Activated naive CD8-positive, alpha-beta T cell (primary cell): Measurements from ENCODE around the gene DDX52.
"Not testable (repeated sequence)": the region's sequence is repeated elsewhere in the genome, so short reads cannot be mapped to it uniquely, and the experiment has no call there.

ENCODE experiments used
- H3K27ac Mint-ChIP-seq: one replicate; pipeline ENCODE4 v1.8.0; 2021; ENCODE audit warnings: mixed read lengths
- H3K27me3 Mint-ChIP-seq: one replicate; pipeline ENCODE4 v1.8.0; 2021; ENCODE audit warnings: mixed read lengths
- H3K36me3 Mint-ChIP-seq: one replicate; pipeline ENCODE4 v1.8.0; 2021; ENCODE audit warnings: mixed read lengths
- H3K4me1 Mint-ChIP-seq: one replicate; pipeline ENCODE4 v1.8.0; 2021; ENCODE audit warnings: low read depth, mixed read lengths
- H3K4me3 Mint-ChIP-seq: one replicate; pipeline ENCODE4 v1.8.0; 2021; ENCODE audit warnings: mild to moderate bottlenecking, mixed read lengths
- H3K9me3 Mint-ChIP-seq: one replicate; pipeline ENCODE4 v1.8.0; 2021; ENCODE audit warnings: low read depth, mixed read lengths

DDX52 gene

DNA sequence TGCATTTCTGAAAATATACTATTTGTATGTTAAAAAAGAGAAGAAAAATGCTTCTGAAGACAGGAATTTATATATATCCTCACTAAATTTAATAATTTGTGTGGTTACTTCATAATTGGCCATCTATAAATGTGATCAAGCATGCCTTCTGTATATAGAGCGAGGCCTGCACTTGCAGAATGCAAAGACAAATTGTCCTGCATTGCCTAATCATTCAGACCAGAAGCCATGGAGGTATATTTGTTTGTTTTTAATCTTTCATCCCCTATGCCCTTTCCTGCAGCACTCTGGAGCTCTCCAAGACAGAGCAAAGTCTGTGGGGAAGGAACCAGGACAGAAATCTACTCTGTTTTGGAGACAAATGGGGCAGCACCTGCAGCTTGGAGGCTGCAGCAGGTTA is 23.8 kb upstream of the DDX52 start:
- H3K27ac Mint-ChIP-seq: no peak overlapping the region
- no peaks in the 10 kb centered on the region for H3K27me3 Mint-ChIP-seq
- H3K9me3 Mint-ChIP-seq: no peaks in the 10 kb centered on the region
- no peak overlapping the region for H3K4me3 Mint-ChIP-seq
- H3K36me3 Mint-ChIP-seq: no peaks in the 10 kb centered on the region
- H3K4me1 Mint-ChIP-seq: no peaks in the 10 kb centered on the region

GRCh38 chr17:37664214-37664613 is 21.0 kb upstream of the DDX52 start:
- H3K9me3 Mint-ChIP-seq: no peaks in the 10 kb centered on the region
- no peak overlapping the region for H3K27ac Mint-ChIP-seq
- no peaks in the 10 kb centered on the region for H3K4me1 Mint-ChIP-seq
- no peaks in the 10 kb centered on the region for H3K27me3 Mint-ChIP-seq
- H3K4me3 Mint-ChIP-seq: no peak overlapping the region
- H3K36me3 Mint-ChIP-seq: no peaks in the 10 kb centered on the region

GRCh38 chr17:37662353-37662752 is 19.1 kb upstream of the DDX52 start:
- no peaks in the 10 kb centered on the region for H3K9me3 Mint-ChIP-seq

GRCh38 chr17:37661400-37662014 is 18.3 kb upstream of the DDX52 start:
- H3K4me3 Mint-ChIP-seq: no peak overlapping the region
- H3K9me3 Mint-ChIP-seq: no peaks in the 10 kb centered on the region
- no peaks in the 10 kb centered on the region for H3K4me1 Mint-ChIP-seq
- H3K27me3 Mint-ChIP-seq: no peaks in the 10 kb centered on the region
- H3K27ac Mint-ChIP-seq: no peak overlapping the region
- no peaks in the 10 kb centered on the region for H3K36me3 Mint-ChIP-seq

More at GRCh38 chr17:37662353-37662752, 19.1 kb upstream of the DDX52 start:
- no peak overlapping the region for H3K27ac Mint-ChIP-seq
- H3K4me1 Mint-ChIP-seq: no peaks in the 10 kb centered on the region
- H3K36me3 Mint-ChIP-seq: no peaks in the 10 kb centered on the region
- no peak overlapping the region for H3K4me3 Mint-ChIP-seq
- no peaks in the 10 kb centered on the region for H3K27me3 Mint-ChIP-seq

GRCh38 chr17:37659925-37660324 is 16.7 kb upstream of the DDX52 start:
- Mint-ChIP-seq H3K4me3 (no peak overlapping the region), H3K36me3 (no peaks in the 10 kb centered on the region), H3K27me3 (no peaks in the 10 kb centered on the region)

GRCh38 chr17:37657202-37657601 is 14.0 kb upstream of the DDX52 start:
- H3K36me3 Mint-ChIP-seq: no peaks in the 10 kb centered on the region
- no peak overlapping the region for H3K4me3 Mint-ChIP-seq
- no peaks in the 10 kb centered on the region for H3K9me3 Mint-ChIP-seq
- H3K27me3 Mint-ChIP-seq: no peaks in the 10 kb centered on the region
- no peak overlapping the region for H3K27ac Mint-ChIP-seq
- no peaks in the 10 kb centered on the region for H3K4me1 Mint-ChIP-seq

More at GRCh38 chr17:37659925-37660324, 16.7 kb upstream of the DDX52 start:
- H3K4me1 Mint-ChIP-seq: no peaks in the 10 kb centered on the region
- no peak overlapping the region for H3K27ac Mint-ChIP-seq
- H3K9me3 Mint-ChIP-seq: no peaks in the 10 kb centered on the region

GRCh38 chr17:37651849-37652248 is 8.6 kb upstream of the DDX52 start:
- peaks cover 23% of the 10 kb centered on the region for H3K27me3 Mint-ChIP-seq
- no peak overlapping the region for H3K27ac Mint-ChIP-seq
- no peaks in the 10 kb centered on the region for H3K36me3 Mint-ChIP-seq
- no peaks in the 10 kb centered on the region for H3K9me3 Mint-ChIP-seq
- no peak overlapping the region for H3K4me3 Mint-ChIP-seq
- H3K4me1 Mint-ChIP-seq: no peaks in the 10 kb centered on the region

DNA sequence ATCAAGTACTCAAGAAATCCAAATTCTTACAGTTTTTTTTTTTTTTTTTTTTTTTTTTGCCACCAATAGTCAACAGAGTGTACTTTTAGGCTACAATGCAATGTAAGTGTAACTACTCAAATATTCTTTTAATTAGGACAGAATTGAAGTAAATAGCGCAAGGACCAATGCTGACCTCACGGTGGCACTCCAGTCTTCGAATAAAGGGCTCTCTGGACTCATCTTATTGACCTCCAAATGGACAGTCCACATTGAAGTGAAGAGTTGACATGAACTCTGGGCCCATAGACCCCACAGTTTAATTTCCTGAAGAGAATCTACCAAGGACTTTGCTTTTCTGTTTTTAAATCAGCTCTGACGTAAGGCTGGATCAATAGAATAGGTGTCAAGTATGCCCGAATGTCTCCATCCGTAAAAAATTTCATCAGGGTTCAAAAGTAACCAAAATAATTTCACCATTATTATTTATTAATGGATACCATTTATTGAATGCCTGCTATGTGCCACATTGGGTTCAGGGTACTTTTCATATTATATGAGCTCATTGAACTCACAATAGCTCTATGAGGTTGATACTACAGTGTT is 7.3 kb upstream of the DDX52 start:
- no peaks in the 10 kb centered on the region for H3K36me3 Mint-ChIP-seq
- H3K4me1 Mint-ChIP-seq: no peaks in the 10 kb centered on the region
- no peaks in the 10 kb centered on the region for H3K9me3 Mint-ChIP-seq
- H3K27me3 Mint-ChIP-seq: peaks cover 32% of the 10 kb centered on the region
- H3K4me3 Mint-ChIP-seq: no peak overlapping the region
- no peak overlapping the region for H3K27ac Mint-ChIP-seq

- H3K27me3 Mint-ChIP-seq: peaks cover 40% of the 10 kb centered on the region
- H3K4me3 Mint-ChIP-seq: no peak overlapping the region
Measured at GRCh38 chr17:37648555-37648954, 5.3 kb upstream of the DDX52 start.

GRCh38 chr17:37647856-37648255 is 4.6 kb upstream of the DDX52 start:
- H3K4me1 Mint-ChIP-seq: peaks cover 7% of the 10 kb centered on the region
- peaks cover 40% of the 10 kb centered on the region for H3K27me3 Mint-ChIP-seq
- H3K4me3 Mint-ChIP-seq: no peak overlapping the region
- H3K9me3 Mint-ChIP-seq: no peaks in the 10 kb centered on the region
- H3K36me3 Mint-ChIP-seq: peaks cover under 1% of the 10 kb centered on the region
- H3K27ac Mint-ChIP-seq: no peak overlapping the region

More at GRCh38 chr17:37648555-37648954, 5.3 kb upstream of the DDX52 start:
- Mint-ChIP-seq H3K36me3 (no peaks in the 10 kb centered on the region), H3K9me3 (no peaks in the 10 kb centered on the region), H3K4me1 (peaks cover 7% of the 10 kb centered on the region), H3K27ac (no peak overlapping the region)

DNA sequence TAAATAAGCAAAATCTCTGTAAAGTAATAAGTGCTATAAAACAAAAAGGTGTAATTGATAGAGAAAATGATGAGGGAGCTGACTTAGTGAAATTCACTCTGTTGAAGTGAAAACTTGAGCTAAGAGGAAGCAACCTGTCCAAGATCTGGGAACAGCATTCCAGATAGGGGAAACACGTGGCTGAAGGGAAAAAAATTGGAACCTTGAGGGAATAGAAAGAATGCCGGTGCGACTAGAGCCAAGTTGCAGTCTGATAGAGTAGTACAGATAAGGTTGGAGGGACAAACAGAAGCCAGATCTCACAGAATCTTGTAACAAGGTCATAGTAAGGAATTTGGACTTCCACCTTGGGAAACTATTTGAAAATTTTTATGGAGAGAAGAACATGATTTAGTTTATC is 623 bp upstream of the DDX52 start:
- H3K4me1 Mint-ChIP-seq: peaks cover 36% of the 10 kb centered on the region
- H3K36me3 Mint-ChIP-seq: peaks cover 9% of the 10 kb centered on the region
- peaks cover 27% of the 10 kb centered on the region for H3K27me3 Mint-ChIP-seq
- peak overlapping the region; percentile 97 for H3K4me3 Mint-ChIP-seq
- no peak overlapping the region for H3K27ac Mint-ChIP-seq
- H3K9me3 Mint-ChIP-seq: no peaks in the 10 kb centered on the region

- Mint-ChIP-seq H3K4me1 (peaks cover 41% of the 10 kb centered on the region), H3K36me3 (peaks cover 13% of the 10 kb centered on the region)
Measured at GRCh38 chr17:37642681-37643080, 565 bp downstream of the DDX52 start.

DNA sequence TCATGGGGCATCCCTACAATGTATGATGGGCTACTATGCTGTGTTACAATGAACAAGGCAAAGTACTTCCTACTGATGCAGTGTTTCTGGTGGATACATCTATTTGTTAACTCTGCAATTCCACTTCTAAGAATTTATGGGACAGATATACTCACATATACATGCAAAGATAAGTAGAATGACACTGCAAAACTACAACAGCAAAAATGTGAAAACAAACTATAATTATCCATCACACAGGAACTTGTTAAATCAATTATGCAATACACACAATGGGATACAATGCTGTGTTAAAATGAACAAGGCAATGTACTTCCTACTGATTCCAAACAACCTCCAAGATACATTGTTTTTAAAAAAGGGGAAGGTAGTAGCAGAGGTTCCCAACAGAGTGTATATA is 3.2 kb downstream of the DDX52 start:
- Mint-ChIP-seq H3K4me1 (peaks cover 41% of the 10 kb centered on the region), H3K4me3 (peak overlapping the region; percentile 30), H3K27me3 (peaks cover 7% of the 10 kb centered on the region), H3K27ac (no peak overlapping the region), H3K36me3 (peaks cover 15% of the 10 kb centered on the region), H3K9me3 (no peaks in the 10 kb centered on the region)

More at GRCh38 chr17:37642681-37643080, 565 bp downstream of the DDX52 start:
- peak overlapping the region; percentile 94 for H3K27ac Mint-ChIP-seq
- peaks cover 18% of the 10 kb centered on the region for H3K27me3 Mint-ChIP-seq
- H3K9me3 Mint-ChIP-seq: no peaks in the 10 kb centered on the region
- H3K4me3 Mint-ChIP-seq: peak overlapping the region; percentile 97

- Mint-ChIP-seq H3K9me3 (no peaks in the 10 kb centered on the region), H3K4me1 (peaks cover 34% of the 10 kb centered on the region), H3K4me3 (peak overlapping the region; percentile 12), H3K27me3 (no peaks in the 10 kb centered on the region), H3K27ac (no peak overlapping the region), H3K36me3 (peaks cover 15% of the 10 kb centered on the region)
Measured at GRCh38 chr17:37637956-37638355, 5.3 kb downstream of the DDX52 start.

DNA sequence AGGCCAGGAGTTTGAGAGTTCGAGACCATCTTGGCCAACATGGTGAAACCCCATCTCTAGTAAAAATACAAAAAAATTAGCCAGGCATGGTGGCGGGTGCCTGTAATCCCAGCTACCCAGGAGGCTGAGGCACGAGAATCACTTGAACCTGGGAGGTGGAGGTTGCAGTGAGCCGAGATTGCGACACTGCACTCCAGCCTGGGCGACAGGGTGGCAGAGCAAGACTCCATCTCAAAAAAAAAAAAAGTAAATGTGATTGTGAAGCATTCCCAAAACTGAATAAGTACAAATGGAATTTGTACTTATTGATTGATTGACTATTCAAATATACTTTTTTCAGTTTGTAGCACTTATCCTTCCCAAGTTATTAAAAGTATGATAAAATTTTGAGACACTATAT is 26.8 kb downstream of the DDX52 start:
- H3K9me3 Mint-ChIP-seq, H3K36me3 Mint-ChIP-seq, H3K27ac Mint-ChIP-seq, H3K27me3 Mint-ChIP-seq, H3K4me1 Mint-ChIP-seq, H3K4me3 Mint-ChIP-seq: not testable (repeated sequence)

DNA sequence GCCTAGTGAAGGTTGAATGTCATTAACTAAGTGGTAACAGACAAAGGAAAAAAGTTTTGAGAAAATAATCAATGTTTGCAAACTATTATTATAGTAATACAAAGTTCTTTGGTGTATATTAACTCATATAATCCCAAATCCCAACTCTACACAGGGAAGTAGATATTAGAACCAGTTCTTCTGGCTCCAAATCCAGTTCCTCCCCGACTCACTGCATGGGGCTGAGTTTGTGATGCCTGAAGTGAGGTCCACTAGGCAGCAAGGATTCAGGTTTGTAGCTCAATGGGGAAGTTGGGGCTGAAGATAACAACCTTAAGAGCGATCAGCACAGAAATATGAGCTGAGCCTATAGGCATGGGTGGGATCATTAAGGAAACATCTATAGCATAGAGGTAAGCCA is 28.4 kb downstream of the DDX52 start:
- Mint-ChIP-seq H3K9me3 (no peaks in the 10 kb centered on the region), H3K27ac (no peak overlapping the region), H3K4me1 (peaks cover 6% of the 10 kb centered on the region), H3K4me3 (no peak overlapping the region), H3K27me3 (no peaks in the 10 kb centered on the region), H3K36me3 (peaks cover 3% of the 10 kb centered on the region)
